ENCODE measurements around the gene OTOS.

The OTOS gene

DNA sequence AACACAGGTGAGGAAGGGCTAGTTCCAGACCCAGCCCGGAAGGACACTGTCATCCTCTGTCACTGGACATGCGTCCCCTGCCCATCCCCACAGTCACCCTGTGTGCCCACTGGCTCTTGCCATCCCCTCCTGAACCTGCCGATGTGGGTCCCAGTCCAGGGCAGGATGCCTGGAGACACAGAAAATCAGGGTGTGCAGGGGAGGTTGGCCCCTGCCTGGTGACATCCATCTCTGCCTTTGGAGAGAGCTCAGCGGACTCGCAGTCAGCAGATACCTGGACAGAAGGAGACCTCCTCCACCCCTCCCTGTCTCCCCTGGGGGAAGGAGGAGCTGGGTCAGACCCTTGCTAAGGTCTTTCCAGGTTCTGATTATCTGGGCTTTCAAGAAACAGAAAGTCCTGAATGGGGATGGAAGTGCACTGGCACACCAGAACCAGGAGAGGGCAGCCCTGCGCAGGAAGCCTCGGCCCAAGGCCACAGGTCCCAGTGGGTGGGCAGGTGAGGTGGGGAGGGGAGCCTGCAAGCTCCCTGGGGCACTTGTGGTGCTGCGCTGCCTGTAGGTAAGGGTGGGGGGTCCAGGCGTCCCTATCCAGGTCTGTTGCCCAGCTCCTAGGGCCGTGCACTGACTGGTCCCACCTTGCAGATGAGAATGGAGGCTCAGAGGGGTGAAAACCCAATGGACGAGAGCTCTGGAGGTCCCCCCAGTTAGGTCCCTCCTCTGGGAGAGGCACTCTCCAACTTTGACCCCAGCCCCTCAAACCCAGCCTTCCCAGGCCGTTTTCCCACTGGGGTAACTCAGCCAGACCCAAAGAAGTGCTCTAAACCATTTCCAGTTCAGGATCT is 9.7 kb upstream of the OTOS start:
- DNase-seq: peak in 1 of 2 donors; percentile 12

DNA sequence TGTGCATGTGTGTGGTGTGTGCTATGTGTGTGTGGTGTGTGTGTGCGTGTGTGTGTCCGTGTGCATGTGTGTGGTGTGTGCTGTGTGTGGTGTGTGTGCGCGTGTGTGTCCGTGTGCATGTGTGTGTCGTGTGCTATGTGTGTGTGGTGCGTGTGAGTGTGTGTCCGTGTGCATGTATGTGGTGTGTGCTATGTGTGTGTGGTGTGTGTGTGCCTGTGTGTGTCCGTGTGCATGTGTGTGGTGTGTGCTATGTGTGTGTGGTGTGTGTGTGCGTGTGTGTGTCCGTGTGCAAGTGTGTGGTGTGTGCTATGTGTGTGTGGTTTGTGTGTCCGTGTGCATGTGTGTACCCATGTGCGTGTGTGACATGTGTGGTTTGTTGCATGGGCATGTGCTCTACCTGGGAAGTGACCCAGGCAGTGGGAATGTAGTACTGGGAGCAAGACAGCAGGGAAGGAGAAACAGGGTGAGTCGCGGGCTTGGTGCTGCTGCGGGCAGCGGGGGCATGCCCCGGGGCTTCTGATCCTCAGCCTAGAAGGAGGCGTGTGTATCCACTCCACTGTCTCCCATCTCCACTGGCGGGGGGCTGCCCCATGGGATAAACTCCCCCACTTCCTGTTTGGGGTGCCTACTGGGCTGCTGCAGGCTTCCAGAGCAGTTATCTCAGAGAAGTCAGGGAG is 7.6 kb upstream of the OTOS start:
- no peak for DNase-seq

DNA sequence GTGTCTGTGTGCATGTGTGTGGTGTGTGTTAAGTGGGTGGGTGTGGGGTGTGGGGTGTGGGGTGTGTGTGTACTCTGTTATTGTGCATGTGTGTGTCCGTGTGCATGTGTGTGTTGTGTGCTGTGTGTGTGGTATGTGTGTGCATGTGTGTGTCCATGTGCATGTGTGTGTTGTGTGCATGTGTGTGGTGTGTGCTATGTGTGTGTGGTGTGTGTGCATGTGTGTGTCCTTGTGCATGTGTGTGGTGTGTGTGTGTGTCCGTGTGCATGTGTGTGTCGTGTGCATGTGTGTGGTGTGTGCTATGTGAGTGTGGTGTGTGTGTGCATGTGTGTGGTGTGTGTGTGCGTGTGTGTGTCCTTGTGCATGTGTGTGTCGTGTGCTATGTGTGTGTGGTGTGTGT is 6.9 kb upstream of the OTOS start:
- DNase-seq: no peak

DNA sequence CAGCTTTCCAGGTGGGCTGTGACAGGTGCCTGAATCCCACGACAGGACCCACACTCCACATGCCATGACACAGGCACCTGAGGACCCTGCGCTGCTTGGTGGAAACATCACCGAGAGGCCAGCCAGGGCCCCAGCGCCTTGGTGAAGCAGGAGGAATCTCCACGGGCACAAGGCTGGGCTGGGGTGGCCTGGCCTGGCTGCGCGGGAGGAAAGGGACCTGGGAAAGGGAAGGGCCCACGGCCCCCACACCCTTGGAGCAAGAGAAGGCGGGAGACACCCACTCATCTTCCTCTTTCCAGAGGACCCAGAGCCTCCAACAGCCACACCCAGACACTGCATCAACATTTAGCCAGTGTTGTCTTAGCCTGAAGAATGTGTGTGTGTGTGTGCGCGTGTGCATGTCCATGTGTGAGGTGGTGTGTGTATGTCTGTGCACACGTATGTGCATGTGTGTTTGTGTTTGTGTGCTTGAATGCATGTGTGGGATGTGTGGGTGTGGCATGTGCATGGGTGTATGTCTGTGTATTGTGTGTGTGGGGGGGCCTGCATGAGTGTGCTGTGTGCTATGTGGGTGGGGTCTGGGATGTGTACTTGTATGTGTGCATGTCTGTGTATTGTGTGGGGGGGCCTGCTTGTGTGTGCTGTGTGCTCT is 6.3 kb upstream of the OTOS start:
- no peak for DNase-seq

DNA sequence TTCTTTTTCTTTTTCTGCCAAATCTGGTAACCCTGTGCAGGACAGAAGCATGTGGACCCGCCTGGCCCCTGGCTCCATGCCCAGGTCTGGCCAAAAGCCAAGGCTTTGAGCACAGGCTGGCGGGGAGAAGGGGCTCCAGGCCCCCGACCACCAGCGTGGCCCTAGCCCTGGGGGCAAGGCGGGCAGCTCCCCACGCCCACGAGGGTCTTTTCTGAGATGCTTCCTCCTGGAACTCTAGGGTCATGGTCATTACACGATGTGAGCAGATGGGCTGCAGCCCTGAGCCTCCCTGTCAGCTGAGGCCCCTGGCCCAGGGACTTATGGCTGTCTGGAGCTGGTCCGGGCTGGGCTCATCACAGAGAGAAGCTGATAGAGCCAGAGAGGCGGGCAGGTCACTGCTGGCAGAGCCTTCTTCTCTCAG is 5.7 kb upstream of the OTOS start:
- no peak for DNase-seq

DNA sequence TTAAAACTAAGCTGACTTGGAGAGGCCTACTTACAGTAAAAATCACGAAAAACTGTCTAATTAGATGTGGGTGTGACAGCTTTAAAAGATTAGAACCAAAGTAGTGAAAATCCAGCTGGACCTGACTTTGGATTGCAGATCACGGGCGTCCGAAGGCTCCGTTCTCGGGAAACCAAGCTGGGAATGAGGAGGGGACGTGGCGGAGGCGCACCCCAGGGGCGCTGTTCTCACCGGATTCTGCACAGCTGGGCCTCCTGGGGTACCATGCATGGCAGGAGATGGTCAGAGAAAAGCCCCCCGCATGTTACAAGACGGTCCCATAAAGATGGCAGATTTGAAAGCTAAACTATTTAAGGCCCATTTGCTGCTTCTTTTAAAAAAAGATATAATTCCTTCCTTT is 5.0 kb upstream of the OTOS start:
- DNase-seq: no peak

DNA sequence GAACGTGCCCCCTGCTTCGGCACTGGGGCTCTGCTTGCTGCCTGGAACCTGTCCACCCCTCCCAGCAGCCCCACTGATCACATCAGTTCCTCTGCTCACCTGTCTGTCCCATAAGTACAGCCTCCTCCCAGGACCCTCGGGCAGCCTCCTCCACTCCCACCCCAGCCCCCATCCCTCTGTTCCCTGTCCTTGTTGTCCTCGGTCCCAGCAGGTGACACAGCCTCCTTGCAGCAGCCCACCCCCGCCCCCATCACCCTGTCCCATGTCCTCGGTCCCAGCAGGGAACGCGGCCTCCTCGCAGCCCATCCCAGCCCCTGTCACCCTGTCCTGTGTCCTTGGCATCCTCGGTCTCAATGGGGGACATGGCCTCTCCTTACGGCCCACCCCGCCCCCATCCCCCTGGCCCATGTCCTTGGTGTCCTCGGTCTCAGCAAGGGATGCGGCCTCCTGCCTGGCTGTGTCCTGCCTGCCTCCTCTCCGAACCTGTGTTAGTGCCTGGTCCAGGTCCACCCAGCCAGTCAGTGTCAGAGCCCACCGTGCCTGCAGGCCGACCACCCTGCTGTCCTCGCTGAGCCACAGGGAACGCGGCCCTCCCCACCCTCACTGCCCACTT is 4.3 kb upstream of the OTOS start:
- DNase-seq: no peak

DNA sequence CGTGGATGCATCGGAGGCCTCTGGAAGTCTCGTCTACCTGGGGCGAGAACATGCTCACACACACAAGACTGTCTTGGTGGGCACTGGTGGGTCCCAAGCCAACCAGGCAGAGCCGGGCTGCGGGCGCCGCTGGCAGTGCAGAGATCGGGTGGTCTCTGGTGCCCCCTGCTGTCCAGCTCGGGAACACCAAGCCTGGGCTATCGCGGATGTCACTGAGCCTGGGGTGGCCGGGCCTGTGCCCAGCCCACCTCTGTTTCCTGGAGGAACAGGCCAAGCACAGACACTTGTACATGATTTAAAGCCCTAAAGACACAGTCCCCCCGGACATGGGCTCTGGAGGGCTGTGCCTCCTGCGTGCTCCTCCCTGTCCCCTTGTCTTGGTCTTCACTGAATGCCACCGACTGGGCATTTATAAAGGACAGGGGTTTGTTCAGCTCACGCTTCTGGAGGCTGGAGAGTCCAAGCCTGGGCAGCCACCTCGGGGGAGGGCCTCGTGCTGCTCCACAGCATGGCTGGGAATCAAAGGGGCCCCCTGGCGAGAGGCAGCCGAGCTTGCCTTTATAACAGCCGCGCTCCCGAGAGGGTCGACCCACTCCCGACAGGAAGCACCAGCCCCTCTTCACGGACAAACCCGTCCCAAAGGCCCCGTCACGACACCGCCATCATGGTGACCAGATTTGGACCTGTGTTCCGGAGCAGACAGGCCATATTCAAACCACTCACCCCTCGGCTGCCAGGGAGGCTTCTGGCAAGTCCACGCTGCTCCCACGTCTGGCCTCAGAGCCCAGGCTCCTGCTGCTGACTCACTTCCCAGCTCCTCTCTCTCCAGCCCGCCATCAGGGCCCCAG is 3.6 kb upstream of the OTOS start:
- peak; percentile 73 to 80 for DNase-seq

DNA sequence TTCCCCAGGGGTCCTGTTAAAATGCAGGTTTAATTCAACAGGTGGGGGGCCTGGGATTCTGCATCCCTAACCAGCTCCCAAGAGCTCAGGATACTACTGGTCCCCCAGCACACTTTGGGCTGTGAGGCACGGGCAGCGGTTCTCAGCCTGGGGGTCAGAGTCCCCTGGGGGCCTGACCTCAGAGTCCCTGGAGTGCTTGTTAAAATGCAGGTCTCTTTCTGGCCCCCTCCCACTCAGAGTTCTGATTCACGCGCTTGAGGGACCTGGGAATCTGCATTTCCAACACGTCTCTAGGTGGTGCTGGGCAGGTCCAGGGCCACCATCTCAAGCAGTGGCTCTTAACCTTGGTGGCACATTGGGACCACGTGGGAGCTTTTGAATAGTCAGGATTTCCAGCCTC is 2.8 kb upstream of the OTOS start:
- DNase-seq: no peak

DNA sequence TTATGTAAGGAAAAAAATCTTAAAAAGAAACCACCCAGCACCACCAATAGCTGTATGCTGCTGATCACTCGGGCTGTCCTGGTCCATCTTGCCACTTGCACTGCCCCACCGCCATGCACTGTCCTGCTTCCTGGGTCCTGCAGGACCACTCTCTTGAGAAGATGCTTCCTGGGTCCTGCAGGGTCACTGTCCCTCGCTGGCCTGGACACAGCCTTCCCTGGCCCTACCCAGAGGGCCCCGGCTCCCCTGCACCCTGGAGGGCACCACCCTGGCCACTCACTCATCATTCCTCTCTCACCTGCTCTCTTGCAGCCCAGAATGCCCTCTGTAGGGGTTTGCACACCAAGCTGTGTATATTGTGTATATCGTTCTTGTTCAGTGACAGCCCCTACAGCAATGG is 2.4 kb upstream of the OTOS start:
- no peak for DNase-seq

DNA sequence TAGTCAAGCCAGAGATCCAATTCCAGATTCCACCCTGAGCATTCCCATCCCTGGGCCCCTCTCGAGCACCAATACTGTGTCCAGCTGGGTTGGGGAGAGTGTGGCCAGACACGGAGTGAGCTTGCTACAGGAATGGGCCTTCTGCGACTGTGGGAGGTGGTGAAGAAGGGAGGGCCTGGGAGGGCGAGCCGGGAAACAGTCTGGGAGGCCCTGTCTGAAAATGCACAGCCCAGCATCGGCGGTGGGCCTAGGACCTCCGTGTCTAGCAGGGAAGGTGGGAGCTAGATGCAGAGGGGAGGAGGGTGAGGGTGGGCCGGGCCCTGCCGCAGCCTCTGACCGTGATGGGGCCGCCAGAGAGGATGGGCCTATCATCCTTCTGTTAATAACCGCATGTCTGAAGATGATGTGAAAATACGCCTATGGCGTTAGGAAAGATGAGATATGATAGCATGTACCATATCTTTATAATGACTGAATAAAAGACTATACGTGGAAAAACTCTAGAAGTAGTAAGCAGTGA is 1.9 kb upstream of the OTOS start:
- no peak for DNase-seq

DNA sequence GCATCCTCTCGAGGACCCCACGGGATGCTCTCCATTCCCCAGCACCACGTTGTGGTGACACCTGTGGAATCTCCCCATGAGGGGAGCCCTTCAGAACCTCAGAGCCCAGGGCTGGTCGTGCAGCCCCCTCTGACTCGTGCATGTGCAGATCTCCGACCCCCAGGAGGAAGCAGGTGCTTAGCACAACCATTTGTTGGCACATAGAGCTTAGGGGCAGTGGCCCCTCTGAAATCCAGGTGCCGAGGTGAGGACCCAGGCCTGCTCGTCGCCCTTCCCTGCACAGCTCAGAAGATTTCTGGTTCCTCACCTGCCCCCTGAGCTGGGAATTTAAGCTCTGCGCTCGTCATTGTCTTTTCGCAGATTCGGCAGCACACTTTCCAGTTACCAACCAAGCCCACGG is 1.3 kb upstream of the OTOS start:
- DNase-seq: no peak

DNA sequence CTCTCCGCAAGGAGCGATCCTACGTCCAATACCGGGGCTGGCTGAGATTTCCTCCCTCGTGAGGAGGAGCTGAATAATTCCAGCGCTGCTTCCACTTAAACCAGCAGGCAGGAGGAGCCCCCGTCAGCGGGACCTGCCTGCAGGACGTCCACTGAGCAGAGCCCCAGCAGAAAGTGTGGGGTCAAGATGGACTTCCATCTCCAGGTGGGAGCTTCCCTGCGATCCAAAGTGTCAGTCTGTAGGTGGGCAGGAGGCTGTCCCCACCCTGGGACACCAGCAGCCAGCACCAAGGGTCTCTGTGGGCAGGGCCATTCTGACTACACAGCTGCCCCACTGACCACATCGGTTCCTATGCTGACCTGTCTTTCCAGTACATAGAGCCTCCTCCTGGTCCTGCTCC is 462 bp upstream of the OTOS start:
- DNase-seq: no peak

DNA sequence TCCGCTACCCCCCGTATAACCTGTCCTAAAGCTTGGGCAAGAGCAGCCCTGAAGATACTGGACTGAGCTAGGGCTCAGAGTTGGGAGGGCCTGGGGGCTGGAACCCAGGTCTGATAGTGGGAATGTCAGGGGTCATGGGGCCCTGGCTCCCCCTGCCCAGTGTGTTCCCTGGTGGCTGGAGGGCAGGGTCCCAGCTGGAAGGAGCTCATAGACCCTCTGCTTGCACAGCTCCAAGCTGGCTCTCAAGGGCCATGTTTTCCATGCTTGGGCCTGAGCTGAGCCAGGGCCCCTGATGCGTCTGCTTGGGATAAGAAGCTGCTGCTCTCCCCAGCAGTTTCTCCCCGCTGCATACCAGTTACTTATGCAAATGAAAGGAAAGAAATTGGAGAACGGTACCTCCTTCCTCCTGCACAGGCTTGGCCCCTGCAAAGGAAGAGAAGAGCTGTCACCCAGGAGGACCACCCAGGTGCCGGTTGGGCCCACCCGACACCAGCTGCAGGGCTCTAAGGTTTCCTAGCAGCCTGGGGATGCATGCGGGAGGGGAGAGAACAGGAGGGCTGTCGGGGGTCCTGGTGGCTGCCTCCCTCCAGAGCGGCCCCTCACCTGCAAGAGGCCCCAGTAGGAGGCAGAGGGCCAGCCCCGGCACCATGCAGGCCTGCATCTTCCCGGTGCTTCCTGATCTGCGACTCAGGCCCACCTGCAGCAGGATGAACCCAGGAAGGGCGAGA is 628 bp downstream of the OTOS start:
- no peak for DNase-seq

DNA sequence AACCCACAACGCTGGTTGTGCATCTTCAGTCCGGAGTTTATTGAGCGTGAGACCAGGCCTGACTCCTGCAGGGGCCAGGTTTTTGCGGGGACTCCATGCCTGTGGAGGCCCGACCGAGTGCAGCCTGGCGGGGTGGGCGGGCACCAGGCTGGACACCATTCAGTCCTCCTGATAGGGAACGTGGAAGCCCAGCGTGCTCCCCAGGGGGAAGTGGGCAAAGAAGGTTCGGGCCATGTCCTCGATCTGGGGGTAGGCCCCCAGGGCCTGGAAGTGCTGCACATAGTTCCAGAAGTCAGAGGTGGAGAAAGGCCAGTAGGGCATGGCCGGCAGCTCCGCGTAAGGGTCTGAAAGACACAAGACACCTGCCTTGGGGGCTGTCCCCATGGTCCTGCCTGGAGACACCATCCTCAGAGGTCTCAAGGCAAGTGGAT is 1.4 kb downstream of the OTOS start:
- DNase-seq: no peak

DNA sequence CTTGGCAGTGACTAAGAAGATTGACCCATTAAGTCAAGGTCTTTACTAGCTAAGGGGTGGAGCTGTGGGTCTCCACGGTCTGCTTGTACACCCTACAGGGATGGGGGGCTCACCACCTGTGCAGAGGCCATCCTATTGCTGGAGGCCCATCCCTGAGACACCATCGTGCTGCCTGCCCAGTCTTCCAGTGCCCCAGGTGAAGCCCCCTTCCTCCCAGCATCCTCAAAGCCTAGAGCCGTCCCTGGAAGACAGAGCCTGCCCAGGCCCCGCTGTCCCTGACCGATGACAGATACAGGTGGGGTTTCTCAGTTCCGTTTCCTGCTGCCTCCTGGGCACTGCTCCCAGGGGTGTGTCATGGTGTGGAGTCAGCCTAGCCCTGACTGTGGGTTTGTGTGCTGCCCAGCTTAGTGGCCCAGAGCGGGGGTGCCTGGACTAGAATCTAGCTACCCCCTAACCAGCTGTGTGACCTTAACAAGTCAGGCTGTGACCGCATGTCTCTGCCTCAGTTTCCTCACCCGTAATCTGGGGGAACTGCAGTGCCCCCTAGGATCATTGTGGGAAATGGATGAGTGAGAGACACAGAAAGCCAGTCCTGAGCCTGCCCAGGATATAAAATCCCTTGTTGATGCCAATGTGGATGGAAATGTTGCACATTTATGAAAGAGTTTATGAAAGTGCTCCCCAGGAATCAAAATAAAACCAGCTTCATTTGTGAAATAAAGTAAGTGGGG is 2.0 kb downstream of the OTOS start:
- no peak for DNase-seq

DNA sequence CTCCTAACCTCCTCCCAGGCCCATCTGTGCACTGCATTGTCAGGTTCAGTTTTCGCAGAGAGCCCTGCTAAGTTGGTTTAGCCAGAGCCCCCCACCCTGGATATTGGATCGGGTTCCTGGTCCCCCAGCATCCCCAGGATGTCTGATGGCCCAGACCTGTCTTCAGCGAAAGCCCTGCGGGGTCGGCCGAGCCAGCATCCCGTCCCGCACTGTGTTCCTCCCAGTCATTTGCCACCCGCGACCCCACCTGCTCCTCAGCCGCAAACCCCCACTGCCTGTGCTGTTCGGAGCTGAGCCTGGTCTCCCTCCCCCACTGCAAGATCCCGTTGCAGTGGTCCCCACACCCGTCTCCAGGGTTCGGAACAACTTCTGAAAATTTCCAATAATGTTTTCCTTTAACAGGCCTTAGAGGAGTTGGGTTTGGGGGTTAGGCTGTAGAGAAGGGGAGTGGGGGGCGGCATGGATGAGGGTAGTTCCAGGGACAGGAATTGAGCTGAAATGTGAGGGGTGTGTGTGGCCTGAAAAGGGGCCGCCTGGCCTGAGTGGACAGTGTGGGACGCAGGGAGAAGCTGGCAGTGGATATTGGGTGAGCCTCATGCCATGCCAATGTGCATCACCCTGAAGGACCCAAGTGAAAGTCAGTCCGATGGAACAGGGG is 2.7 kb downstream of the OTOS start:
- no peak for DNase-seq

DNA sequence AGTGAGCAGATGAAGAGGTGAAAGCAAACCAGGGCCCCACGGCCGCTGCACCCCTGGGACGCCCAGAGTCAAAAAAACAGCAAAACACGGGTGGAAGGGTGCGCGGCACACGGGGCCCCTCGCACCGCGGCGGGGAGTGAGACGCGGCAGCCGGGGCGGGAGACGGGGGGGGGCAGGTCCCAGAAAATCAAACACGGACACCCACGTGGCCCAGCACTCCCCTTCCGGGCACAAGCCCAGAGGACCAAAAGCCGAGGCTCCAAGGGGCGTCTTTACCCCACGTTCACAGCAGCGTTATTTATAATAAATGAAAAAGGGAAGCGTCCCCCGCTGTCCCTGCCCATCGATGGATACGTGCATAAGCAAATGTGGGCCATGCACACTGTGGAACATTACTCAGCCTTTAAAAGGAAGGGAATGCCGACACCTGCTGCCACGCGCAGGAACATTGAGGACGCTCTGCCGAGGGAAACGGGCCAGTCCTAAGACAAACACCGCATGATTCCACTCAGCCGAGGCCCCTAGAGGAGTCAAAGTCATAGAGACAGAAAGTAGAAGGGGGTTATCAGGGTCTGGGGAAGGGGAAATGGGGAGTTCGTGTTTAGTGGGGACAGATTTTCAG is 3.7 kb downstream of the OTOS start:
- peak in 1 of 2 donors; percentile 26 for DNase-seq

DNA sequence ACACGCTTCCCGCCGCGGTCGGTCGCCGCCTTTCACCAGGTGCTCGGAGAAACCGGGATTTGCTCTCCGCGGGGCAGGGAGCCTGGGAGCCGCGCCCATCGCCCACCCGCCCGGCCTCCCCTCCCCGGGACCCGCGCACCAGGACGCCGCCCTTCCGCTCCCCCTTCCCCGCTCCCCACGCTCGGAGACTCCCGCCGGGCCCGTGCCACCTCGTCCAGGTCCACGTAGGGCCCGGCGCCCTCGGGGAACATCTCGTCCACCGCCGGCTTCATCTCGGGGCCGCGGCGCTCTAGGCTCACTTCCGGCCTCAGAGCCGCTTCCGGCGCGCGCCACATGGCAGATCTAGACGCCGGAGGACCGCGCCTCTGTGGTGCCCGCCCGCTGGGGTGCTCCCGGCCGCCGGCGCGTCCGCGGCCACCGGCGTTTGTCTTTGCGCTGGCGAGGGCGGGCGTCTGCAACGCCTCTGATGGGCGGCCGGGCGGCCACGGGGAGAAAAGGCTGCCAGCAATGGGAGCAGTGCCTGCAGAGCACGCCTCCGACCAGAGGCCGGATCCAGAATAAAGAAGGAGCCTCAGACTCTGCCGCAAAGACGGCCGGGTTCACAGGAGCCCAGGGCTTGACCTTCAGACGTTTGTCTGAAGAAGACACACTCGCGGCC is 4.3 kb downstream of the OTOS start, which contains the start of gene COPS9:
COPS9 (minus strand) TSS at position 293 of the 658 bp plus-strand sequence; CDS start at position 272, 21 bp downstream.
- DNase-seq: peak; percentile 87 to 91
